SW480 (cell line): ENCODE results near the gene ARHGEF2.

Experiments used
- DNase-seq: peaks from one replicate; pipeline ENCODE4 v3.0.0-alpha.2; 2016; ENCODE audit warnings: low spot score

The ARHGEF2 gene

DNA sequence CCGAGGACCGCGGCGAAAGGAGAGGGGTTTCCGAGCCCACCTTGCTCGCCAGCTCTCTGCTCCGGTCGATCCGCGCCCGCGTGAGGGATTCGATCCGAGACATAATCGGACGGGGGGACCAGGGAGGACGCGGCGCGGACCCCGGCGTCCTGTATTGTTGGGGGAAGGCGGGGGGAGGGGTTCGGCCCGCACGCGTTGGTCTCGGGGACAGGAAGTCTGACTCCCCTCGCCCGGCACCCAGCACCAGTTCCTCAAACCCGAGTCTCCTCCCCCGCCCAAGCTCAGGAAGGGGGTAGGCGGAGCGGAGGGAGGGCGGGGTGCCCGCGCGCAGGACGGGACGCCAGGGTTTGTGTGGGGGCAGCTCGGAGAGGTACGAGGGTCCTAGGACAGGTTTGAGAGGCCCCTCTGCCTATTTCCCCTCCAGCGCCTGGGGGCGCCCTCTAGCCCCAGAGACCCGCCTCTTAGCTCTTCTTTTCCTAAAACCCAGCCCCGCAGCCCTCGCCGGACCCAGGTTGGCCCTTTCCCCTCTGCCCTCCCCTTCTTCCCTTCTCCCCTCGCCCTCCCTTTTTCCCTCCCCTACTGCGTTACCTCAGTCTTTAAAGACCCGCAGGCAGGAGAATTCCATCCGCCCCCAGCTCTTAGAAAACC is at the start of gene ARHGEF2:
ARHGEF2 (minus strand) TSS at position 223 of the 648 bp plus-strand sequence; CDS start at position 103, 120 bp downstream.
- DNase-seq, result peak; percentile 68

DNA sequence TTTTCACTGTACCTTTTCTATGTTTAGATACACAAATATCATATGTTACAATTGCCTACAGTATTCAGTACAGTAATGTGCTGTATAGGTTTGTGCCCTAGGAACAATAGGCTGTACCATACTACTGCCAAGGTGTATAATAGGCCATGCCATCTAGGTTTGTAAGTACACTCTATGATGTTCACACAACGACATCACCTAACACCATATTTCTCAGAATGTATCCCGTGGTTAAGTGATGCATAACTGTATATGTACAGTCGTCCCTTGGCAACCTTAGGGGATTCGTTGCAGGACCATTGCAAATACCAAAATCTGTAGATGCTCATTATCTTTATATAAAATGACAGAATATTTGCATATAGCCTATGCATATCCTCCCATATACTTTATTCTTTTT is 48.2 kb upstream of the ARHGEF2 start:
- DNase-seq, result no peak

DNA sequence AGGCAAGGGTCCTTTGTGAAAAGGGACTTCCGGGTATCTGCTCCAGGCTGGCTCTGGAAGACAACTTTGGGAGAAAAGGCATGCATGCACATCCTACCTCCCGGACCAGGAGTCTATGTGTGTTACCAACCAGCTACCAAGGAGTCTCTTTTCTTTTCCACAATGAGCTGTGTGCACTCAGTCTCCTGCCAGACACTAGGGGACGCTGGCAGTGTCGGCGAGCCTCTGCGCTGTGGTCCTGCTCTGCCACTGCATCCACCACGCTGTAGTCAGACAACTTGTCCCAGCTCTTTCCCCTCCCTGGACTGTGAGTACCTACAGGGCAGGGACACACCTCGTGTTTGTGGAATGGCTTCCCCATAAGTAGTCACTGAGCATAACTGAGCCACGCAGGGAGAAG is 47.5 kb upstream of the ARHGEF2 start:
- no peak for DNase-seq

DNA sequence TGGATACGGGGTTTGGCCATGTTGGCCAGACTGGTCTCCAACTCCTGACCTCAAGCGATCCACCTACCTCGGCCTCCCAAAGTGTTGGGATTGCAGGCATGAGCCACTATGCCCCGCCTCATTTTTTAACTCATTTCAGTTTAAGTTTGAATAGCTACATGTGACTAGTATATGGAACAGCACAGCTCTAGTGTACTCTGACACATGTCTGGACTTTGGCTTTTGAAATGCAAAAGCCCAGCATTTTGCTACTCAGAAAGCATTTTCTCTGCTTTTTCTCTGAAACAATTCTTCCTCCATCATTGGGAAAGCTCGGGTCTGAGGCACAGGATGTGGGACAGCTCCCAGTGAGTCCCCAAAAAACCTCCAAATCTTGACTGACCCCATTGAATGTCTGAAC is 46.5 kb upstream of the ARHGEF2 start:
- no peak for DNase-seq

DNA sequence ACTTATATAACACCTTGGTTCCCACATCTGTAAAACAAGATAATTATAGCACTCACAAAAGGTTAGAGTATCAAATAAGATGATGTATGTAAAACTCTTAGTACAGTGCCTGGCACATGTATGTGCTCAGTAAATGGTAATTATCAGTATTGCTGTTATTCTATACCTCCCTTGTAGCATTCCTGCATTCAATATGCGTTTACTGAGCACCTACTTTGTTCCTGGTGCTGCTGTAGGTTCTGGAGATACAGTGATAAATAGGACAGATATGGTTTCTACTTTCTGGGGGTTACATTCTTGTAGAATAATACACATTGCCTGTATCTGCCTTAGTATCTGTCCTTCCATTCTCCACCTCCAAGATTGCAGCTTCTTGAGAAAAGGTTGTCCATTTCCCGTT is 43.6 kb upstream of the ARHGEF2 start:
- no peak for DNase-seq

DNA sequence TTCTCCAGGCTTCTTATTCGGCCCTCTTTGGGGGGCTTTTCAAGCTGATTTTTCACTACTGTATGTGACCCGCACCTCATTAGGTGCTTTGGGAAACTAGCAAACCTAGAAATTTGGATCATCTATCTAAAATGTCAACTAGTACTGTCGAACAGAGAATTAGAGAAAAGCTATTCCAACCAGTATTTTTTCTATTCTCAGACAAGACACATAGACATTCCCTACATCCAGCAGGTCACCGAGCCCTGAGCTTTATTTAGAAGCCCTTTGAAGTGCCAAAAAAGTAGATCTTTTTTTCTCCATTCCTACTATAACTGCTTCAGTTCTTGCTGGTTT is 42.7 kb upstream of the ARHGEF2 start:
- no peak for DNase-seq

DNA sequence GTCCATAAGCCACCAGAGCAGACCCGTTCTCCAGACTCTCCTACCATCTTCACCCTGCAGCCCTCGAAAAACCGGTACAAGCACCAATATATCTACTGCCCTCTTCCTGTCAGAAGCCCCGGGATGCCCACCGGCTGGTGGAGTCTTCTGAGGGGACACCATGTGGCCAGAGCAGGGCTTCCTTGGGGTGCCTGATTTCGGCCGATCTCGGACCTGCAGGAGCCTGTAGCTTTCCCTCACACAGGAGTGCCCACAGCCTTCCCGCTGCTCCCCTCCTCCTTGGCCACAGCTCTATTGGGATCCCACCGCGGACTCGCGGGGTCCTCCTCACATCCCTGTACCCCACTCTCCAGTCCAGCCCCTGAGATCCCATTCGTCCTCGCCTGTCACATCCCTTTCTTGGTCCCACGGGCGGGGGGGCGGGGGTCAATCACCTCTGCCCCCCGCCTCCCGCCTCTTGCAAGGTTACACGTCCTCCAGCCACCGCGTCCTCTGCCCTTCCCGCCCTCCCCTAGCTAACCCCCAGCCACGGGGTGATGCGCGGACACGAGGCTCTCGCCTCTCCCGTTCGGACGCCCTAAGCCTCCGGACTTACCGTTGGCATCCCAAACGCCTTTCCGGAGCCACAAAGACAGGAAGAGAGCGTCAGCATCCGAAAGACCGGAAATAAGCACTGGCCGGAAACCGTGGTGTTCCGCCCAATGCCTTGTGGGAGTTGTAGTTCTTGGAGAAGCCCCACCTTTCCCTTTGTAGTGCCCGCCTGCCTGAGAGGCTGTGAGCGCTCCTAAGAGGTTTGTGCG is 42.1 kb upstream of the ARHGEF2 start, which contains the start of gene SSR2:
SSR2 (minus strand) TSS at position 659 of the 800 bp plus-strand sequence. CDS start 784 bp downstream, outside the sequence.
- peak; percentile 91 for DNase-seq

DNA sequence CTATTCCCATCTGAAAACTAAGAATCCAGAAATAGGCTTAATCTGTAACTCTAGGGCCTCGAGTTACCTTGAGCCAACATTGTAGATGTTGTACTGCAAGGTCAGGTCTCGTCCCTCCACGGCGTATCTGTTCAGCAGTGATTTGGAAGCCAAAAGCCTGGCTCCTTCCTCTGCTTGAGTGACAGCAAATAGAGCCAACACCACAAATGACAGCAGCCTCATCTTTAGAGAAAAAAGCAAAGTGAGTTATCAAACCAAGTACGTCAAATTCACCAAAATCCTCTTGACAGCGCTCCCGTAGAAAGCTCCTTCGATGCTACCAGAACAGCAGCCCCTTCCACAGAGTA is 41.6 kb upstream of the ARHGEF2 start:
- DNase-seq, result no peak

DNA sequence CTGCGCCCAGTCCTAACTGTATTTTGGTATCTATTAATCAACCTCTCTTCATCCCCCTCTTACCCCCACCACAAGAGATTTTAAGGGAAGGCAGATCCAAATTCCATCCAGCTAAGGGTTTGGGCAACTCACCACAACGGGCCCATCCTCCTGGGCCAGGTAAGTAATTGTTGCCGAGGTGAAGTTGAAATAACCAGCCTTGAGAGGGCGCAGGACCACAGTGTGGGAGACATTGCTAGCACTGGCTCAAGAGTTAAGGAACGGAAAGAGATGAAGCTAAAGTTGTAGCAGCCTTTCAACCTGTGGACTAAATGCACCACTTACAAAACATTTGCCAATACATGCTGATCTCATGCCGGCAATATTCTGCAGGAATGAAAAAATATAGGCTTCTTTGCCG is 36.5 kb upstream of the ARHGEF2 start:
- DNase-seq, result no peak

DNA sequence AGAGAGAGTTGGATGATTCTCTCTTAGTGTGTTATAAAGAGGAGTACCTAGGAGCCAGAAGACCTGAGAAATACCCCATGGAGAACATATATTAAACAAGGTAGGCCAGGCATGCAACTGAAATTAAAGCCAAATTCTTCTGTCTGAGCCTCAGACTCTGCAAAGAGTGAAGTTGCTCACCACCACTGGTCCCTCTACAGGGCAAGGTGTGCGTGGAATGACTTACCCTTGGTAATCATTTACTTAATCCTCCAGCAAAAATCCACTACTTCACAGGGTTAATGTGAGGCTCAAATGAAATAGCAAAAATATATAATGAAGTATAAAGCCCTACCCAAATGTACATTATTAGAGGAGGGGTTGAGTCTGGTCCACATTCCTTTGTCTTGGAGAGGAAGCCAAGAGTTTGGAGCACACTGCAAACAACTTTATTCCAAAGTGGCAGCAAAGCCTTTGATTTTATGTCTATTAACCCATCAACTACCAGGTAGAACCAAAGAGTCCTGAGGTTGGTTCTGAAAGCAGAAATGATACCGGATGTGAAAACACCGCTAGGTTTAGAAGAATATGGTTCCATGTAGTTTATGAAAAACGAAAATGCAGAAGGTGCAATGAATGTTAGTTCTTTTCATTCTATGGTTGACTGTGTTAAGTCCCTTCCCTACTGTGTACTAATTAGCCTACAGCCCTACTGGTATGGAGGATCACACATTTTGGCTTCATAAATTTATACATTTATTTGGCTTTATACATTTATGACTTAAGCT is 33.9 kb upstream of the ARHGEF2 start:
- no peak for DNase-seq

DNA sequence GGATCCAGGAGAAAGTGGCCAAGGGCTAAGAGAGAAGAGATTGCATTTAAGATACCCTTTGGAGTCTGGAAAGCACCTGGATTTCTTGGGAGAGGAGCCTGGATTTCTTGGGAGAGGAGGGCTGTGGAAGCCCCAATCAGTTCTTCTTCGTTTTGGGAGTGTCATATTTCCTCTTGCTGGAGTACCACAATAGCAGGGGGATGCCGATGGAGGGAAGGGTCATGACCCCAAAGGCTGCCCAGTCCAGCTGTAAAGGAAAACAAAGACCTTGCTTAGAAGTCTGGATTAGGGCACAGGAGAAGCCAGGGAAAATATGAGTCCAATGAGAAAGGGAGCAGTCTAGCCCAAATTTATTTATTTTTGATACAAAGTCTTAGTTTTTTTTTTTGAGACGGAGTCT is 31.1 kb upstream of the ARHGEF2 start:
- DNase-seq, result no peak

DNA sequence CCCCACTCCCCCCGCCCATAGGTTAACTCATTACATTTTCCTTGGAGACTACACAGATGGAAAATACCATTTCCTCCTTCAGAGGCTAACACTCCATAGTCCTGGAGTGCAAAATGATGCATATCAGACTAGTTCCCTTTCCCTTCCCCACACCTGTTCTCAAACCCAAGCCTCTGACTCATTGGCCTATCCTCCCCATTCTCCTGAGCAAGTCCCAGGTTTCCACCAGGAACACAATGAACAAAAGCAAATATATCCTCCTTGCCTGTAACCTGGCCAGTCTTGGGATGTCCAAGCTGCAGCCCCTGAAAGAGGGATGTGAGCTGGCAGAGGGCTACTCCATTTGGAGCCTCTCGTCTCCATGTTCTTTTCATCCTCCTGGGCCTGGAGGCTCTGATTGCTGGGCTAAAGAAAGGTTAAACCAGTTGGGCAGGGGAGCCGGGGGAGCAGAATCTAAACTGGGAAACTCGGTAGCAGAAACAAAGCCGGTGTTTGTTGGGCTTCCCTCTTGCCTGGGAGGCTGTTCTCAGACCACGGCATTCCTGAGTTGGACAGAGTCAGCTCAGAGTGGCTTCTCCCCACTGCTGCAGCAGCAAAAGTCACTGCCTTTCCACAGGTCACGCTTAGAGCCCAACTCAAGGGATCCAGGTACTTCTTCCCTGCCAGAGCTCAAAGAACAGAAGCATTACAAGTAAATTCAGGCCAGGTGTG is 28.5 kb upstream of the ARHGEF2 start:
- DNase-seq, result no peak

DNA sequence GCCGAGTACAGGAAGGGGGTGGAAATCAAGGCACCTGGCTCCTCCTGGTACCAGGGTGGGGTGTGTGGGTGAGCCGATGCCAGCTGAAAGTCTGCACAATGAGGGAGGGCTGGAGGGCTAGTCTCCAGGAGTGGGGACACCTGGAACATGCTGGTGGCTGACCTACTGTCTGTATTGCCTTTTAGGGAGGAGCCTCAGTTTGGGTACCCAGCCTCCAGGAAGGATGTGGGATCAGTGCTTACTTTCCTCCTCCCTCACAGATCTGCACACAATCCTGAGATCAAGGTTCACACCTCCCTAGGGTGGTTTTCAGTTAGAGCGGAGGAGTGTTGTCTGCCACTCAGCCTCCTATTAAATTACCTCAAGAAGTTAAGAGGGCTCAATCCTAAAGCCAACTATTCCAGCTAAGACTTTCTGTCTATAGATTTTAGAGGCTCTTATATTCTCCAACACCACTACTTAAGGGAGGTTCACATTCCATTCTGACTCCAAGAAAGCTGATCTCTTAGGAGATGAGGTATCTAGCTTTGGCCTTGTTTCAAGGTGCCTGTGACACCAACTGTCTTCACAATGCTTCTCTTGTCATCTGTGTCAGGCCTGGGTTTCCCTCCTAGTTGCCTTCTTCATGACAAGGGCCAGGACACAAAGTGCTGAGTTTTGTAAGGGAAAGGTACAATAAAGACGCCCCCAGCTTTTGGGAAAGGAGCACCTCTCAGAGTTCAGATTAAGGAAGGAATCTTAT is 26.7 kb upstream of the ARHGEF2 start:
- no peak for DNase-seq

DNA sequence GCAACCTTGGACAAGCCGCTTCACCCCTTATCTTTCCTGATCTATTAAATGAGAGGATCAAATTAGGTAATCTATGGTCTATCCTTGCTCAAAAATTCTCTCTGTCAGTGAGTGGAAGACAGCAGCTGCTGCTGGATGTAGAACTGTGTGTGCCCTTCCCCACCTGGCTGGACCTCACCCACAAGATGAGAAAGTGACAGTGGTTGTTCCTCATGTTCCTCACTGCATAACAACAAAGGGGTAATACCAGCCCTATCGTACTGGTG is 25.5 kb upstream of the ARHGEF2 start:
- DNase-seq, result no peak

DNA sequence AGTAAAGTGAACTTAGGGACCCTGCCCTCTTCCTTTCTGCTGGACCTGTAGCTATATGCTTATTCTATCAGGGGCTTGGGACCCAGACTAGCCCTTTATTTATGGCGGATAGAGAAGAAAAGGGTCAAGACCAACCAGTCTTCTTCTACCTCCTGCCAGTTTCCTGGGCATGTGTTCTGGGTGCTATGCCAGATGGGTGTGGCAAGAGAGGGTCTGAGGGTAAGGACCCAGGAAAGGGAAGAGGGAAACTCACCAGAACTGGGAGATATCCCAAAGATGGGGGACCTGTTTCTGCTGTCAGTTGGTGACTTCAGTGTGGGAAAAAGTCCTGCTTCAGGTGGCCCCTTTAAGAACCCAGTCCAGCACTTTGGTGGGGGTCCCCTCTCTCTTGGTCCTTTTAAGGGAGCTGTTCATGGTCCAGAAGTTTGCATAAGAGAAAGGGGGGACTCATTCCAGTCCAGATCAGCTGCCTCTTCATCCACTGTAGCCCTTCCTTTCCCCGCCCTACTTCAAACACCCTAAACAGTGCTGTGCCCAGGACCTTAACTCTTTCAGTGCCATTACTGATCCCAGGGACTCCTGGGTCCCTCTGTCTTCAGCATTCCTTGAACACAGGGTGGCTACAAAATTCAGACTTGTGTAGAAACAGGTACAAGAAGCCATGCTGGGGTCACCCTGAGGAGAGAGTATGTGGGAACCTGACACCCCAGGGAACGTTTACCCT is 24.0 kb upstream of the ARHGEF2 start:
- DNase-seq, result no peak

DNA sequence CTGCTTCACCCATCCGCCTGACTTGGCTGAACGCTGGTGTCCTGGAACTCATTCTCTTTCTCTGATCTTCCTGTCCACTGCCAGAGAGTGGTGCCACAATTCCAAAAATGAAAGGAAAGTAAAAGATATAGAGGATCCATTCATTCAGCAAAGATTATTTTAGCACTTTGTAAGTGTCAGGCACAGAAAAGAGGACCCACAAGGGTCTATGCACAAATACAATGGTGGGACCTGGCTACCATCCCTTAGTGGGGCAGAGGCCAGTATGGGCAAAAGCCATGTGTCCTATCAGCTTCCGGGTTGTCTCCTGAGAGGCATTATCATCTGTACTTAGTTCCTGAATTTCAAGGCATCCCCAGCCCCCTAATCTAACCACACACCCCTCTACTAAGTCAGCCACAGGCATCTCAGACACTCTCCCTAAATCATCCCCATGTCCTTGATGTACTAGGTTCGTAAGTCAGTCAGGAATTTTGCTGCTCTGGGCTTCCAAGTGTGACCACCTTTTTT is 23.4 kb upstream of the ARHGEF2 start:
- DNase-seq, result no peak

DNA sequence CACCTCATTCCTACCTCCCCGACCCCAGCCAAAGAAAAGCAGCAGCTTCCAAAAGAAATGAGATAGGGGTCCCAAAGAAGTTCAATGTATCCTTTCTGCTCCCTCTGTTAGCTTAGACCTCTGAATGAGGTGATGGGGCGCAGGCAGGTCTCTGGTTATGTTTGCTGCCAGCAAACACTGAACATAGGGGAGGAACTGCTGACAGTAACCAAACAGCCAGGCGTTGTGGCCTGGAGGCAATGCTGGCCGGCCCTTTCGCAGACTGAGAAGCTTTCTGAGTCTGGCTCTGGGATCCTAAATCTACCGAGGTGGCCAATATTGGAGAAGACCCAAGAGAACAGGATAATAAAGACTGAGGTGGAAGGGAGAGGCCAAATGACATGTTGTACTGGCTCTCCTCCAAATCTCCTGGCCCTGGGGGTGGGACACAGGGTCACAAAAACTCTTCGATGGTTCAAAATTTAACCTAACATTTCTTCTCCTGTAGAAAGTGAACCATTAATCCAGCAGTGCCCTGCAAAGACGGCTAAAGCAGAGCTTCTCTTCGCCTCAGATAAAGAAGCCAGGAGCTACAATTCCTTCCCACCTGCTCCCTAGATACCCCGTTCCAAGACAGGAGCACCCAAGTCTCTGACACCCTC is 22.8 kb upstream of the ARHGEF2 start:
- DNase-seq, result no peak

DNA sequence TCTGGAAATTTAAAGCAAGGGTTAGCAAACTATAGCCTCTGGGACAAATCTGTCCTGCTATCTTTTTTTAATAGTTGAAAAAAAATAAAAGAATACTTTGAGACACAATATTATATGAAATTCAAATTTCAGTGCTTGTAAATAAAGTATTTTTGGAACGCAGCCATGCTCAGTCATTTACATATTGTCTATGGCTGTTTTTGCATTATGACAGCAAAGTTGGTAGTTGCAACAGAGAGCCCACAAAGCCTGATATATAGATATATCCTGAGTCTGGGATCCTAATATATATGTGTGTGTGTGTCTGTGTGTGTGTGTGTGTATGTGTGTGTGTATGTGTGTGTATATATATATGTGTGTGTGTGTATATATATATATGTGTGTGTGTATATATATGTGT is 21.6 kb upstream of the ARHGEF2 start:
- DNase-seq, result no peak

DNA sequence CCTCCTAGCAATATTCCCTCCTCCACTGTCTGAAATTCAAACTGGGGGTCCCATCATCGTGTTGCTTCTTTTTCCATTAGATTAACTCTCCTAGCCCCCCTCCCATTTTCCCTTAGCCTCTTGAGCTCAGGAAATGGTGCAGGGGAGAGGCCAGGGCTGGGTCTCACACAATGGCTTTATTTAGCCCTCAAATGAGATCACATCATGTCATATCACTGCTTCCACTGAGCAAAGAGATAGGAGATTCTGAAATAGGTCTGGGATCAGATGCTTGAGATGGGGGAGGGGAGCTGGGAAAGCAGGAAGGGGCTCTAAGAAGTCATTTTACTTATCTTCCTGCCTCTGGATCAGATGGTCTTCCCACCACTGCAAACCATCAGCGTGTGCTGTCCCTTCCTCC is 17.8 kb upstream of the ARHGEF2 start:
- DNase-seq, result no peak

DNA sequence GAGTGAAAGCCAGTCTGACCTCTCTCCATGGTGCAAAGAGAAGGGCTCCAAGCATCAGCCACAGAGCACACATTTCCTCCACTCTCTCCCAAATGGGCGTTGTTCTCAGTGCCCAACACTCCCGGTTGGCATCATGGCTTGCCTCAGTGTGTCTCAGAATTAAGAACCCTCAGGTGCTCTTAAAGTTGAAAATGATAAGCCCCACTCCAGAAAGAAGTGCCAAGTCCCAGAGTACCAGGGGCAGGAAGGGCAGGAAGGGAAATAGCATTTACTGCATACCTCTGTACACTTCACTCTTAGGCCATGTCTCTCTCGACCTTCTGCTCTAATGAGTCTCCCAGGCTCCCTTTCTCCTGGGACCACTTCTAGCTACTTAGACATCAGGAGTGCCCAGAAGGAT is 15.2 kb upstream of the ARHGEF2 start:
- DNase-seq, result no peak
